ENCODE results near the gene SELENON. TPM values are rescaled to one million over a fixed set of nuclear protein-coding genes. Genes with fewer than 3 reads are reported as not detected.

Gene SELENON
- total RNA-seq, 1 experiment from 2014 or later, result 38.6 TPM

- no peak overlapping the region for H2AFZ ChIP-seq (ENCODE audit: low read length)
- no peak overlapping the region; the same call in 1 of the 2 replicates for H3K4me2 ChIP-seq (ENCODE audit: low read length)
- no peaks in the 10 kb centered on the region for H3K9me2 ChIP-seq (replicated peaks; ENCODE audit: low read length)
- TF ChIP-seq EZH2 (IDR thresholded peaks at IDR 0.05; ENCODE audit: low read length, unreplicated experiment) (no peak), EZH2phosphoT487 (IDR thresholded peaks at IDR 0.05; ENCODE audit: borderline replicate concordance, low read length) (no peak), CTCF (conservative IDR thresholded peaks at IDR 0.05; ENCODE audit: low read depth, low read length) (peak; percentile 56)
- peaks cover 23% of the 10 kb centered on the region for H3K4me1 ChIP-seq (ENCODE audit: insufficient read depth, low read length)
- peak; percentile 47 for DNase-seq
- no peak for ATAC-seq
- ChIA-PET POLR2A (ENCODE audit: unreplicated experiment) (no interaction called here), CTCF (interaction anchor here (0.5 to 0.6 kb wide), 2 partner anchors 30 to 253 kb away, joined by 4 to 6 read pairs; no protein-coding TSS in a partner anchor)
- no peak overlapping the region for H3K27ac ChIP-seq (ENCODE audit: low read length)
- no peaks in the 10 kb centered on the region for H3K27me3 ChIP-seq (ENCODE audit: low read length)
- H3K36me3 ChIP-seq (ENCODE audit: low read depth, low read length), result no peaks in the 10 kb centered on the region
- no peaks in the 10 kb centered on the region for H3F3A ChIP-seq (ENCODE audit: low read length, unreplicated experiment)
- no peak overlapping the region for H3K9ac ChIP-seq (ENCODE audit: low read length)
- no peaks in the 10 kb centered on the region for H3K9me3 ChIP-seq (ENCODE audit: low read length)
- peaks cover 11% of the 10 kb centered on the region; the same call in 1 of the 2 replicates for H4K20me1 ChIP-seq (ENCODE audit: low read length)
- H3K4me3 ChIP-seq (ENCODE audit: low read length), result no peak overlapping the region
- intact Hi-C loops (cut with micrococcal nuclease), result no loop called here
- no TSS peak for BruUV-seq (replicated peaks)
- H3K79me2 ChIP-seq (ENCODE audit: low read length), result peaks cover 29% of the 10 kb centered on the region
Measured at GRCh38 chr1:25817840-25818501, 18.0 kb downstream of the SELENON start.

- POLR2A ChIA-PET (ENCODE audit: unreplicated experiment), result interaction anchor here (0.5 kb wide), 1 partner anchor 179 kb away, joined by 3 read pairs; the partner anchor contains the start of gene PAFAH2
- Histone ChIP-seq H3K27me3 (ENCODE audit: low read length) (no peaks in the 10 kb centered on the region), H3K9ac (ENCODE audit: low read length) (no peak overlapping the region), H4K20me1 (ENCODE audit: low read length) (peaks cover 11% of the 10 kb centered on the region; the same call in 1 of the 2 replicates), H3K9me3 (ENCODE audit: low read length) (no peaks in the 10 kb centered on the region), H3K4me3 (ENCODE audit: low read length) (peak overlapping the region; percentile 93), H3F3A (ENCODE audit: low read length, unreplicated experiment) (no peaks in the 10 kb centered on the region), H2AFZ (ENCODE audit: low read length) (no peak overlapping the region), H3K36me3 (ENCODE audit: low read depth, low read length) (no peaks in the 10 kb centered on the region), H3K9me2 (replicated peaks; ENCODE audit: low read length) (no peaks in the 10 kb centered on the region), H3K27ac (ENCODE audit: low read length) (no peak overlapping the region), H3K79me2 (ENCODE audit: low read length) (peaks cover 35% of the 10 kb centered on the region), H3K4me1 (ENCODE audit: insufficient read depth, low read length) (peaks cover 23% of the 10 kb centered on the region), H3K4me2 (ENCODE audit: low read length) (peak overlapping the region; percentile 93)
- DNase-seq, result no peak
- CTCF ChIA-PET, result interaction anchor here (0.5 to 0.6 kb wide), 2 partner anchors 31 to 253 kb away, joined by 4 to 6 read pairs; no protein-coding TSS in a partner anchor
- TF ChIP-seq EZH2 (IDR thresholded peaks at IDR 0.05; ENCODE audit: low read length, unreplicated experiment), result no peak
- TF ChIP-seq EZH2phosphoT487 (IDR thresholded peaks at IDR 0.05; ENCODE audit: borderline replicate concordance, low read length), result no peak
- TF ChIP-seq CTCF (conservative IDR thresholded peaks at IDR 0.05; ENCODE audit: low read depth, low read length), result no peak
- no TSS peak for BruUV-seq (replicated peaks)
- no peak for ATAC-seq
- intact Hi-C loops (cut with micrococcal nuclease), result no loop called here
Measured at GRCh38 chr1:25818569-25818968, 18.6 kb downstream of the SELENON start.

Measured in PC-3 (cell line).